HG03103 (cell line): ENCODE data around the gene ARAP3.

Source experiments
- ATAC-seq: cut with Tn5 transposase; IDR thresholded peaks from one replicate; pipeline ENCODE4 v1.9.1; 2021; ENCODE audit warnings: low read depth; ENCODE audit not compliant: unreplicated experiment

ARAP3 gene

GRCh38 chr5:141704782-141705297, 22.8 kb upstream of the ARAP3 start:
- no peak for ATAC-seq

- ATAC-seq = no peak
Observed at GRCh38 chr5:141703133-141703561, 21.1 kb upstream of the ARAP3 start.

- ATAC-seq = peak; percentile 75
Observed at GRCh38 chr5:141701360-141702119, 19.5 kb upstream of the ARAP3 start.

- ATAC-seq = no peak
Observed at GRCh38 chr5:141697586-141697985, 15.6 kb upstream of the ARAP3 start.

GRCh38 chr5:141696431-141696830, 14.4 kb upstream of the ARAP3 start:
- ATAC-seq = no peak

GRCh38 chr5:141695627-141696215, 13.7 kb upstream of the ARAP3 start:
- ATAC-seq = no peak

GRCh38 chr5:141694479-141694878, 12.4 kb upstream of the ARAP3 start:
- no peak for ATAC-seq

GRCh38 chr5:141692919-141693725, 11.1 kb upstream of the ARAP3 start:
- ATAC-seq = no peak

GRCh38 chr5:141692533-141692888, 10.5 kb upstream of the ARAP3 start:
- no peak for ATAC-seq

- ATAC-seq = peak; percentile 72
Observed at GRCh38 chr5:141691867-141692532, 10.0 kb upstream of the ARAP3 start.

GRCh38 chr5:141691286-141691866, 9.3 kb upstream of the ARAP3 start:
- no peak for ATAC-seq

- ATAC-seq = no peak
Observed at GRCh38 chr5:141686648-141687416, 4.8 kb upstream of the ARAP3 start.

- ATAC-seq = no peak
Observed at GRCh38 chr5:141685591-141685990, 3.6 kb upstream of the ARAP3 start.

- ATAC-seq = no peak
Observed at GRCh38 chr5:141683596-141684141, 1.6 kb upstream of the ARAP3 start.

GRCh38 chr5:141681295-141681694, 735 bp downstream of the ARAP3 start:
- no peak for ATAC-seq

GRCh38 chr5:141680751-141681201, 1.3 kb downstream of the ARAP3 start:
- ATAC-seq = no peak

GRCh38 chr5:141680178-141680577, 1.9 kb downstream of the ARAP3 start:
- no peak for ATAC-seq

GRCh38 chr5:141677415-141677814, 4.6 kb downstream of the ARAP3 start:
- ATAC-seq = no peak

GRCh38 chr5:141675672-141676071, 6.4 kb downstream of the ARAP3 start:
- no peak for ATAC-seq
